ENCODE results near the gene KDM7A. TPM values are rescaled to one million over a fixed set of nuclear protein-coding genes. Genes with fewer than 3 reads are reported as not detected.

KDM7A gene
- total and polyA plus RNA-seq, 2 donors from 2014 or later: 2.2 to 14.2 TPM

DNA sequence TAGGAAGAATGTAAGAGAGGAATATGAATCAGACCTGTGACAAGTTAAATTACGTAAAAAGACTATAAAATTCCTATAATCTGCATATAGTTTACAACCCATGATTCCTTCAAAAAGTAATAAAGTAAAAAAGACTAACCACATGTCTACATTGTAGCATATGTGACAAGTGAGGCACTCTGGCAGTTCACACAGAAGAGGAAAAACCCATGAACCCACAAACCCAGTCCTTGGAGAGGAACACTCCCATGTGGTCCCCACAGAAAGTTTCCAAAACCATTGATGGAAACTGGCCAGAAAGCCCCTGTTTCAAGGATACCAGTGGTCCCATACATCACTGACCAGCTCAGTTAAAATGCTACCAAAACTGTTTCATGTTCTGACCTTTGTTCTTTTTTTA, 15.7 kb downstream of the KDM7A start:
- Histone ChIP-seq H3K4me3 (ENCODE audit: low read length in 3 of 3) (no peak overlapping the region), H3K36me3 (ENCODE audit: control insufficient read depth in 2 of 3, insufficient read depth in 3 of 3, low read length in 3 of 3) (no peaks in the 10 kb centered on the region), H3K4me1 (ENCODE audit: control insufficient read depth in 2 of 3, insufficient read depth in 2 of 3, low read depth in 1 of 3, low read length in 3 of 3) (no peaks in the 10 kb centered on the region), H3K27ac (ENCODE audit: low read depth in 2 of 2, low read length in 2 of 2) (no peak overlapping the region), H3K27me3 (ENCODE audit: control insufficient read depth, insufficient read depth, low read length) (no peaks in the 10 kb centered on the region), H3K9ac (ENCODE audit: low read length in 3 of 3) (no peak overlapping the region), H3K9me3 (ENCODE audit: control insufficient read depth in 2 of 3, insufficient read depth in 1 of 3, low read length in 3 of 3) (no peaks in the 10 kb centered on the region)
- intact Hi-C loops (cut with DNase I): no loop called here
- DNase-seq (no peak), FAIRE-seq (no peak)
- TF ChIP-seq, protein P1, sequence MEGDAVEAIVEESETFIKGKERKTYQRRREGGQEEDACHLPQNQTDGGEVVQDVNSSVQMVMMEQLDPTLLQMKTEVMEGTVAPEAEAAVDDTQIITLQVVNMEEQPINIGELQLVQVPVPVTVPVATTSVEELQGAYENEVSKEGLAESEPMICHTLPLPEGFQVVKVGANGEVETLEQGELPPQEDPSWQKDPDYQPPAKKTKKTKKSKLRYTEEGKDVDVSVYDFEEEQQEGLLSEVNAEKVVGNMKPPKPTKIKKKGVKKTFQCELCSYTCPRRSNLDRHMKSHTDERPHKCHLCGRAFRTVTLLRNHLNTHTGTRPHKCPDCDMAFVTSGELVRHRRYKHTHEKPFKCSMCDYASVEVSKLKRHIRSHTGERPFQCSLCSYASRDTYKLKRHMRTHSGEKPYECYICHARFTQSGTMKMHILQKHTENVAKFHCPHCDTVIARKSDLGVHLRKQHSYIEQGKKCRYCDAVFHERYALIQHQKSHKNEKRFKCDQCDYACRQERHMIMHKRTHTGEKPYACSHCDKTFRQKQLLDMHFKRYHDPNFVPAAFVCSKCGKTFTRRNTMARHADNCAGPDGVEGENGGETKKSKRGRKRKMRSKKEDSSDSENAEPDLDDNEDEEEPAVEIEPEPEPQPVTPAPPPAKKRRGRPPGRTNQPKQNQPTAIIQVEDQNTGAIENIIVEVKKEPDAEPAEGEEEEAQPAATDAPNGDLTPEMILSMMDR (IDR thresholded peaks at IDR 0.05; ENCODE audit: borderline replicate concordance, extremely low read depth, insufficient read depth): no peak

DNA sequence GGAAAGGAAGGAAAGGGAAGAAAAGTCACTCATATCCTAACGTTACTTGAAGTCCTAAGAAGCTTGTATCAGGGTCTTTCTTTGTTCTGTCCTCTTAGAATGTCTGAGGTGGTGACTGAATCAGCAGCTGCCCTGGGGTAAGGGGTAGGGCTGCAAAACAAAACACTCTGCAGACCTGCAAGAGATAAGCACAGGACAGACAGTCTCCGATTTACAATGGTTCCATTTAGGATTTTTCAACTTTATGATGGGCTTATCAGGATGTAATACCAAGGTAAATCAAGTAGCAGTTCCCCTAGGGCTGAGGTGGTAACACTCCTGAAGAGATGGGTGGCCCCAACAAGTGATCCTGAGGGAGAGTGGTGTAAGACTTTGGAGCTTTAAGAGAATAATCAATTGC, 16.5 kb downstream of the KDM7A start:
- H3K4me3 ChIP-seq (ENCODE audit: low read length in 3 of 3): no peak overlapping the region
- H3K36me3 ChIP-seq (ENCODE audit: control insufficient read depth in 2 of 3, insufficient read depth in 3 of 3, low read length in 3 of 3): no peaks in the 10 kb centered on the region
- no peaks in the 10 kb centered on the region for H3K9me3 ChIP-seq (ENCODE audit: control insufficient read depth in 2 of 3, insufficient read depth in 1 of 3, low read length in 3 of 3)
- no peak for FAIRE-seq
- no peak for DNase-seq
- no peak overlapping the region for H3K9ac ChIP-seq (ENCODE audit: low read length in 3 of 3)
- H3K27ac ChIP-seq (ENCODE audit: low read depth in 2 of 2, low read length in 2 of 2): no peak overlapping the region
- TF ChIP-seq, protein P1 (IDR thresholded peaks at IDR 0.05; ENCODE audit: borderline replicate concordance, extremely low read depth, insufficient read depth): no peak
- no peaks in the 10 kb centered on the region for H3K27me3 ChIP-seq (ENCODE audit: control insufficient read depth, insufficient read depth, low read length)
- no peaks in the 10 kb centered on the region for H3K4me1 ChIP-seq (ENCODE audit: control insufficient read depth in 2 of 3, insufficient read depth in 2 of 3, low read depth in 1 of 3, low read length in 3 of 3)
- intact Hi-C loops (cut with DNase I): no loop called here

DNA sequence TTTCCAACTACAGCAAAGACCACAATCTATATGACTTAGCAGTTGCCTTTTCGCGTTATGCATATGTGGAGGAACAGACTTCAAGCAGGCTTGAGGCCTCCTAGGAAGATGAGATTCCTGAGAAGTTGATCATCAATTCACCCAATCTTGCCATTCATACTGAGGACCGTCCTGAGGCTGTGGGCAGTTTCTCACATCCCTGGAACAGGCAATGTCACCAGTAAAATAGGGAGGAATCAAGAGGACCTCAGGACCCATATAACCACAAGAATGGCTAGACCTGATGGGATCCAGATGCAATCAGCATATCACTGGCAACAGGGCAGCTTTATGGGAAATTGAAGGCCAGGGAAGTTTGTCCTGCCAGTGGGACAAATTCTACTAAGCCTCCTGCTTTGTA, 17.3 kb downstream of the KDM7A start:
- TF ChIP-seq, protein P1 (IDR thresholded peaks at IDR 0.05; ENCODE audit: borderline replicate concordance, extremely low read depth, insufficient read depth): no peak

DNA sequence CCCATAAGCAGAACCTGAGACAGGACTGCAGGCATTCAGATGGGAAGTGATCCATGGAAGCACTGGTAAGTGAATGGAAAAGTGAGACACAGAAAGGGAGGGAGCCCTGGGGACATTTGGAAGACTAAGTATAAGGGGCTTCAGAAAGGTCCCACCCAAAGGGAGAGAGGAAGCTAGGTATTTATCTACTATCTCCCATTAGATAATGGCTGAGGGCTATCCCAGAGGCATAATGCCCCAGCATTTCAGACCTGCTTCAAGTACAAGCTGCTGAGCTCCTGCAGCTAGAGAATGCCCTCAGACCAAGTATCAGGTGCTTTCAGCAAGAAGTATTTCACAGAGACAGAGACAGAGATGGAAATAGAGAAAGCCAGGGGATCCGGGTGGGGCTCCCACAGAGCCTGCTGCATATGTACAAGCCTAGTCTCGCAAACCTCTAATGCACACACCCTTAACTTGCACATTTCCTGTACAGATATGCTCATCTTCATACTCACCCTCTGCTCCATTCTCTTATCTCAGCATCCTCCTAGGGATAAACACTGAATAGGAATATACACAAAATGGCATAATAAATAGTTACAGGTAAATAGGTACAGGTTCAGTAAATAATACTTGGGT, 20.2 kb downstream of the KDM7A start:
- H3K4me3 ChIP-seq (ENCODE audit: low read length in 3 of 3): no peak overlapping the region
- intact Hi-C loops (cut with DNase I): no loop called here
- TF ChIP-seq, protein P1 (IDR thresholded peaks at IDR 0.05; ENCODE audit: borderline replicate concordance, extremely low read depth, insufficient read depth): no peak

More for the DNA sequence above, 17.3 kb downstream of the KDM7A start:
- no peaks in the 10 kb centered on the region for H3K4me1 ChIP-seq (ENCODE audit: control insufficient read depth in 2 of 3, insufficient read depth in 2 of 3, low read depth in 1 of 3, low read length in 3 of 3)
- H3K36me3 ChIP-seq (ENCODE audit: control insufficient read depth in 2 of 3, insufficient read depth in 3 of 3, low read length in 3 of 3): no peaks in the 10 kb centered on the region
- H3K27me3 ChIP-seq (ENCODE audit: control insufficient read depth, insufficient read depth, low read length): no peaks in the 10 kb centered on the region
- DNase-seq (no peak), FAIRE-seq (no peak)
- H3K9me3 ChIP-seq (ENCODE audit: control insufficient read depth in 2 of 3, insufficient read depth in 1 of 3, low read length in 3 of 3): no peaks in the 10 kb centered on the region
- no peak overlapping the region for H3K27ac ChIP-seq (ENCODE audit: low read depth in 2 of 2, low read length in 2 of 2)
- H3K9ac ChIP-seq (ENCODE audit: low read length in 3 of 3): no peak overlapping the region
- intact Hi-C loops (cut with DNase I): no loop called here
- no peak overlapping the region for H3K4me3 ChIP-seq (ENCODE audit: low read length in 3 of 3)

More for the DNA sequence above, 20.2 kb downstream of the KDM7A start:
- DNase-seq (no peak), FAIRE-seq (no peak)
- no peaks in the 10 kb centered on the region for H3K9me3 ChIP-seq (ENCODE audit: control insufficient read depth in 2 of 3, insufficient read depth in 1 of 3, low read length in 3 of 3)
- no peaks in the 10 kb centered on the region for H3K27me3 ChIP-seq (ENCODE audit: control insufficient read depth, insufficient read depth, low read length)
- H3K36me3 ChIP-seq (ENCODE audit: control insufficient read depth in 2 of 3, insufficient read depth in 3 of 3, low read length in 3 of 3): no peaks in the 10 kb centered on the region
- no peak overlapping the region for H3K9ac ChIP-seq (ENCODE audit: low read length in 3 of 3)
- H3K4me1 ChIP-seq (ENCODE audit: control insufficient read depth in 2 of 3, insufficient read depth in 2 of 3, low read depth in 1 of 3, low read length in 3 of 3): no peaks in the 10 kb centered on the region
- no peak overlapping the region for H3K27ac ChIP-seq (ENCODE audit: low read depth in 2 of 2, low read length in 2 of 2)

Data from kidney (tissue), 14 donors.